Placental pericyte (primary cell): ENCODE measurements around the gene IL19. TPM values are rescaled to one million over a fixed set of nuclear protein-coding genes. Genes with fewer than 3 reads are reported as not detected.

Source experiments
- small RNA-seq: library from RNA; depleted of rRNA; stranded (forward); fragments of <200 nt; gene quantifications from one replicate; pipeline ENCODE3, GENCODE V24; 2012; ENCODE audit warnings: low replicate concordance
- total RNA-seq: library from RNA; depleted of rRNA; stranded (reverse); fragments of >200 nt; gene quantifications from 2 replicates; pipeline ENCODE4 v1.2.3, GENCODE V29; 2012

IL19 gene
- 0.14 and 1.8 TPM in 2 replicates for total RNA-seq

DNA sequence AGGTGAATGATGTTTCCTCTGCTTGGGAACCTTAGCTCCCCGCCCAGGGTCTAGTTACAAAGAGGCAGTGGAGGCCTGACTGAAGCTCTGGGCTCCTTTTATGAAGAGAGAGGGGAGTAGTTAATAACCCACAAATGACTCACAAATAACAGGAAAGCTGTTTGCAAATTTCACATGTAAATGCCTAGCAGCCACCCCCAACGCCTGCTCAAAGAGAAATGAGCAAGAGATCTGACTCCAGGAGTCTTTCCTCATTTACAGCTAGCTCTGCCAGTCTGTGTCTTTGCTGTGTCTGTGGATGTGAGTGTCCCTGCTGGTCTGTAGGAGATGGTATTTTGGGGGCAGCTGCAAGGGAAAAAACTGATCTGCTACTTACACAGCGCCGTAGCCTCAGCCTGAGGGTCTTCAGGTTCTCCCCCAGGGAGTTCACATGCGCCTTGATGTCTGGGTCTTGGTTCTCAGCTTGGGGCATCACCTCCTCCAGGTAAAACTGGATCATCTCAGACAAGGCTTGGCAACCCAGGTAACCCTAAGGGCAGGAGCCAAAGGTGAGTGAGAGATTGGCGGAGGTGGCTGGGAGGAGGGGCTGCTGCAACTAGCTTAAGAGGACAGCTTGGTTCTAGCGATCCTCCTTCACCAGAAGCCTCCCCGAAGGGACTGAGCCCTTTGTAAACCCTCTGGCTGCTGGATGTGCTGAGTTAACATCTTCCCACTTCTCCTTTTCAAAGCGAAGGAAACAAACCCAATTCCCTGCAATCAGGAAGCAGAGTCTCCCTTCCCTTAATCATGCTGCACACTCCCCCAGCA is at the start of gene IL19:
IL19 (plus strand) TSS at position 243 of the 807 bp plus-strand sequence. CDS start 65,890 bp downstream, outside the sequence.

DNA sequence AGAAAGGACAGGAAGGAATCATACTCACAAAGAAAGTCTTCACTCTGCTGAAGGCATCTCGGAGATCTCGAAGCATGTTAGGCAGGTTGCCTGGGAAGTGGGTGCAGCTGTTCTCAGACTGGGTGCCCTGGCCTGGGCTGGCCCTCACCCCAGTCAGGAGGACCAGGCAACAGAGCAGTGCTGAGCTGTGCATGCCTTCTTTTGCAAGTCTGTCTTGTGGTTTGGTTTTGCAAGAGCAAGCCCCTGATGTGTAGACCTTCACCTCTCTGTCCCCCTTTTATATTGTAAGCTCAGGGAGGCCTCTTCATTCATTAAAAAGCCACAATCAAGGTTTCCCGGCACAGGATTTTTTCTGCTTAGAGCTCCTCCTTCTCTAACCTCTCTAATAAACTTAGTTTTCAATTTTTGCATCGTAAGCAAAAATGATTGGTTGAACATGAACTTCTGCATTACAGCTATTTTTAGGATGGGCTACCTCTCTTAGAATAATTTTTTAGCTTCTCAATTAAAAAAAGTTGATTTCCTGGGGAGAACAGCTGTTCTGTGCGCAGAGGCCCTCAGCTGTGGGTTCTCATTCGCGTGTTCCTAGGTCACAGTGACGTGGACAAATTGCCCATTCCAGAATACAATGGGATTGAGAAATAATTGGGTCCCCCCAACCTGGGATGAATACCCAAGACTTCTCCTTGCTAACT is 1.8 kb downstream of the IL19 start, which contains the start of gene IL10:
IL10 (minus strand) TSS at position 252 of the 695 bp plus-strand sequence; CDS start at position 193, 59 bp downstream.

GRCh38 chr1:206864939-206865671 is 94.5 kb downstream of the IL19 start, which contains the start of gene IL20:
Gene IL20 (plus strand): TSS chr1:206865623. CDS start chr1:206865853, 230 bp downstream.

Small RNA genes within 50 kb of the gene (small RNA-seq; reads per million reads assigned to genes)
- not detected for gene RF00019

Other genes with a start within 250 kb of the IL19 start
- gene EIF2D, start 158.3 kb upstream of the IL19 start, total RNA-seq = 49.5 and 57.1 TPM in 2 replicates
- gene DYRK3, start 135.2 kb upstream of the IL19 start, total RNA-seq = 41.4 and 62.4 TPM in 2 replicates
- 65.9 and 76.2 TPM in 2 replicates for gene MAPKAPK2, start 85.9 kb upstream of the IL19 start, total RNA-seq
- 0.22 and 0.86 TPM in 2 replicates for gene IL10, start 1.7 kb downstream of the IL19 start, total RNA-seq
- gene IL20, start 94.8 kb downstream of the IL19 start, total RNA-seq = 0.29 and 0.44 TPM in 2 replicates
- 164 and 175 TPM in 2 replicates for gene IL24, start 126.7 kb downstream of the IL19 start, total RNA-seq
- 4.3 and 7.7 TPM in 2 replicates for gene FCMR, start 151.2 kb downstream of the IL19 start, total RNA-seq
- gene PIGR, start 175.7 kb downstream of the IL19 start, total RNA-seq = not detected in 2 replicates
- gene FCAMR, start 199.7 kb downstream of the IL19 start, total RNA-seq = not detected in 2 replicates